Measurements from ENCODE around the gene ADGRL4.
"Not testable (repeated sequence)": the region's sequence is repeated elsewhere in the genome, so short reads cannot be mapped to it uniquely, and the experiment has no call there.

The ADGRL4 gene

GRCh38 chr1:78916986-78917385 is 89.5 kb downstream of the ADGRL4 start:
- DNase-seq, result no peak

DNA sequence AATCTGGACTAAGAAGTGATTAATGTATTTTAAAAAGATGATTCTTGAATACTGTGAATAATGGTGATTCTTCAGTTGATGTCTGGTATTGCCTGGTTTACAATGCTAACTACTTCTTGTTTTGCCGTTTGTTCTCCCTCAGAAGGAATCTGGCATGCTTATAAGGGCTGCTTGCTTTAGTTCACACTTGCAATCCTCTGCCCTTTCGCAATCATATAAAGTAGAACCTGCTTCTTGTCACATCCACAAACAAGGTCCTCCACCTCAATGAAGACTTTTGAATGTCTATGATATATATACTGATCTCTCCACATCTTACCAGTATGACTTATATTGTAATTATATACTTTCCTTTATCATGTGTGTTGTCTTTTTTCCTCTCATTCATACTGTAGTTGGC is 92.6 kb downstream of the ADGRL4 start:
- no peak for DNase-seq

DNA sequence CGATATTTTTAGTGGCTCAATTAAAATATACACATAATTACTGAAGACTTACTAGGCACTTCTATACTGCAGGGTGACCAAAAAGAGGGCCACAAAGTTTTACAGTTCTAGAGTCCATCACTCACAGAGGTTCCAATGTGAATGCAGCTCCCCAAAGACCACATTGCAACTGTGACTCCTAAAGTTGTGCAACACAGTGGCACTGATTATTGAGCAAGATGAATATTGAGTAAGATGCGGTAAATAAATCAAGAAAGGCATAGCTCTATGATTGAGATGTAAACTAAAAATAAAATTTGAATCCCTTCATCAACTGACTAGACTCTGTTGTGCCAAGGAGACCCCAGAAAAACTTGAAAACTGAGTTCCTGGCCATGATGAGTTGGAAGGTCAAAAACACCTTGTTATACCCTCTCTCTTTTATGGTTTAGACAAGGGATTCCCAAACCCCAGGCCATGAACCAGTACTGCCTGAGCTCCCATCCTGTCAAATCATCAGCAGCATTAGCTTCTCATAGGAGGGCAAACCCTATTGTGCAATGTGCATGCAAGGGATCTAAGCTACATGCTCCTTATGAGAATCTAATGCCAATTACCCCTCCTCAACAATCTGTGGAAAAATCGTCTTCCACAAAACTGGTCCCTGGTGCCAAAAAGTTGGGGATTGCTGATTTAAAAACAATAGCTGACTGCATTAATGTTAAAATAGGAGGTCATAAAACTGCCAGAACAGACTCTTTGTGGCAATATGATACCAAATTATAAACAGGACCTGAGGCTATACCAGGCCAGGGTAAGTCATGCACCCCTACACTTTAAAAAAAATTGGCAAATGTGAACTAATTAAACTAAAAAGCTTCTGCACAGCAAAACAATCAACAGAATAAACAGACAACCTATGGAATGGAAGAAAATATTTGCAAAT is 94.3 kb downstream of the ADGRL4 start:
- DNase-seq, result no peak

- DNase-seq, result no peak
These were observed 103.9 kb downstream of the ADGRL4 start for GRCh38 chr1:78902641-78903040.

GRCh38 chr1:78894811-78895210 is 111.7 kb downstream of the ADGRL4 start:
- DNase-seq, result no peak

DNA sequence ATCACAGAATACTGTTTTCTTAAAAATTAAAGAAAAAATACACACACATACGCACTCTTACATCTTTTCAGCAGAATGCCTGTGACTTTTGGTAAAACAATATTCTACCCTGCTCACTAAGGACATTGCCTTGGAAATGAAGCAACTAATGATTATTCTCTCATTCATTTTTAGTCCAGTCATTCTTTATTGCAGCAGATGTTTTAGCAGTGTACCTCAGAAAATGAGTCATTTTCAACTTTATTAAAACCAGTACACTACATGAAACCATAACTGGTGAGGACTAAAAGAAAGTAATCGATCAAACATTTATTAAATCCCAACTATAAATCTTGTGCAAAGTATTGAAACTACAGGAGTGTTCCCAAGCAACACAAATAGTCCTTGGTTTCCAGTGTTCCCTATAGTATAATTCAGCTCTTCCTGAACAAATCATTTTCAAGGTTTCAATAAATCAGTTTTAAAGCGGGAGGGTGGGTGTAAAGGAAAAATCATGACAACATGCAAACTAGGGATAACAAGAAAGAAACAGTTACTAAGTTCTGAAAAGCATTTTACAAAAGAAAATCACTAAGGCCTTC is 114.2 kb downstream of the ADGRL4 start:
- no peak for DNase-seq

DNA sequence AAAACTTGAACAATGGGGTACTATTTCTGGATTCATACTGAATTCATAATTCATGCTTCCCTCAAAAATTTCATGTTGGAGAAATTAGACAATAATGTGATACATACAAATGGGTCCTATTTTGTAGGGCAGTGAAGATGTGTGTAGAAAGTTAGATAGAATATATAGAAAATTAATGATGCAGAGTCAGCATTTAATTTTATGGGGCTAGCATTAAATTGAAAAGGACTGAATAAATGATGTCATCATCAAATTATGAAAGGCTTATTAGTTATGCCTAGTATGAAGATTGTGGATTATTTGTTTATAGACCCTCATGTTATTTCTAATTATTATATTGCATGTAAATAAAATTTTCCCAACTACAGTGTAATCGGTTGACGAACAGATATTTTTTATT is 119.1 kb downstream of the ADGRL4 start:
- no peak for DNase-seq

DNA sequence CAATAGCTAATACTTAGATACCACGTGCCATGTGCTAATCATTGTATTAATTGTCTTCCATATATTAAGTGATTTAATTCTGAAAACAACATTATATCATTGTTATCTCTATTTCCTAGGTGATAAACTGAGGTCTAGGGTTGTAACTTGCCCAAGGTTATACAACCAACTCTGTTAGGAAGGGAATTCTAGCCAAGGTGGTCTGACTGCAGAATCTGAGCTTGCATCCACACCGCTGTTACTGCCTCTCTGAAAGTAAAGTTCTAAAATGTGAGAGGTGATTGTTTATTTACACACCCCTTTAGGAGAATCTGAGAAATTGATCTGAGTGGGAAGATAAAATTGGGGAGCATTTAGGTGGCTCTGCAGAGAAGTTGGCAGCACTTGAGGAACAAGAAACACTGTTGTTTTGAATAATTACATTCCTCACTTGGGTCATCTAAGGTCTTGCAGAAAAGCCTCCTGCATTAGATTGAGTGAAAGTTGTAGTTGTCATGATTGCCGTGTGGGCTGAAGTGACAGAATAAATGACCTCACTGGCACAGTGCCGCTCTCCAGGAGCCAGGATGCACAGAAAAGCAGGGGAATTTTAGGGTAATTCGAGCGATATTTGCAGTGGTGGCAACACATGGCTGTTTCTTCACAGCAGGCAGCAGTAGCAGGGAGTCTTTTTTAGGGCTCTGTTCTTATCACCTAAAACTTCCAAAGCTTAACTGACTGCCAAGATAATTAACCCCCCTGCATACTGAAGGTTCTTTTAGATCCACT is 121.7 kb downstream of the ADGRL4 start:
- no peak for DNase-seq

GRCh38 chr1:78880223-78880622 is 126.3 kb downstream of the ADGRL4 start:
- no peak for DNase-seq

DNA sequence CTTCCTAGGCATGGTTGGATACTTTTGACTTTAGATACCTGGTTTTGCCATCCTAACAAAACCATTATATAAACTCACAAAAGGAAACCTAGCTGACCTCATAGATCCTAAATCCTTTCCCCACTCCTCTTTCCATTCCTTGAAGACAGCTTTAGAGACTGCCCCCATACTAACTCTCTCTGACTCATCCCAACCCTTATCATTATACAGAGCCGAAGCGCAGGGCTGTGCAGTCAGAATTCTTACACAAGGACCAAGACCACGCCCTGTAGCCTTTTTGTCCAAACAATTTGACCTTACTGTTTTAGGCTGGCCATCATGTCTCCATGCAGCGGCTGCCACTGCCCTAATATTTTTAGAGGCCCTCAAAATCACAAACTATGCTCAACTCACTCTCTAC is 130.5 kb downstream of the ADGRL4 start:
- not testable (repeated sequence) for DNase-seq

DNA sequence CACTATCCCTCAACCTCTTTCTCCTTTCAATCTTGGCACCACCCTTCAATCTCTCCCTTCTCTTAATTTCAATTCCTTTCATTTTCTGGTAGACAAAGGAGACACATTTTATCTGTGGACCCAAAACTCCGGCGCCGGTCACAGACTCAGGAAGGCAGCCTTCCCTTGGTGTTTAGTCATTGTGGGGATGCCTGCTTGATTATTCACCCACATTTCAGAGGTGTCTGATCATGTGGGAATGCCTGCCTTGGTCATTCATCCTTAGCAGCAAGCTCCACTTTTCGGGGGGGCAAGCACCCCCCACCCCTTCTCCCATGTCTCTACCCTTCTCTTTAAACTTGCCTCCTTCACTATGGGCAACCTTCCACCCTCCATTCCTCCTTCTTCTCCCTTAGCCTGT is 133.7 kb downstream of the ADGRL4 start:
- DNase-seq, result not testable (repeated sequence)

GRCh38 chr1:78871249-78871648 is 135.3 kb downstream of the ADGRL4 start:
- DNase-seq, result no peak

GRCh38 chr1:78869136-78869535 is 137.4 kb downstream of the ADGRL4 start:
- no peak for DNase-seq

GRCh38 chr1:78864175-78864574 is 142.4 kb downstream of the ADGRL4 start:
- no peak for DNase-seq

- DNase-seq, result no peak
These were observed 150.4 kb downstream of the ADGRL4 start for GRCh38 chr1:78856096-78856495.

DNA sequence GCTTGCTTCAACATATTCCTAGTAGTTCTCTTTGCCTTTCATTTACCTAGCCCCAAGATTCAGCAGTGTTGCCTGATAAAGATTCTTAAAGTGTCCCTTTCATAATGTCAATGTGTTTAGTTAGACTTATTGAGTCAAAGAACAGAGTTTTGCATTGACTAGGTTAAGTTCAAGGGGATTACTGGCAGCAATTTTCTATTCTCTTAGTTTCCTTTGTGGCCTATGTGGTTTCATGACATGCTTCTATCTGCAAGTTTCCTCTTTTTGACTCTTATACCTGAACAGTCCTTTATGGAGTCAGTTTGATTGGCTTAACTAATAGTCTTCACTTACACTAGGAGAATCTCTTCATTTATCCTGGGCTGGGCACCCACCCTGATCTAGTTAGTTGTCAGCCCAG is 151.3 kb downstream of the ADGRL4 start:
- DNase-seq, result peak; percentile 22

GRCh38 chr1:78854556-78854955 is 152.0 kb downstream of the ADGRL4 start:
- no peak for DNase-seq

- DNase-seq, result no peak
These were observed 163.0 kb downstream of the ADGRL4 start for GRCh38 chr1:78843546-78843945.

GRCh38 chr1:78843111-78843510 is 163.4 kb downstream of the ADGRL4 start:
- no peak for DNase-seq

DNA sequence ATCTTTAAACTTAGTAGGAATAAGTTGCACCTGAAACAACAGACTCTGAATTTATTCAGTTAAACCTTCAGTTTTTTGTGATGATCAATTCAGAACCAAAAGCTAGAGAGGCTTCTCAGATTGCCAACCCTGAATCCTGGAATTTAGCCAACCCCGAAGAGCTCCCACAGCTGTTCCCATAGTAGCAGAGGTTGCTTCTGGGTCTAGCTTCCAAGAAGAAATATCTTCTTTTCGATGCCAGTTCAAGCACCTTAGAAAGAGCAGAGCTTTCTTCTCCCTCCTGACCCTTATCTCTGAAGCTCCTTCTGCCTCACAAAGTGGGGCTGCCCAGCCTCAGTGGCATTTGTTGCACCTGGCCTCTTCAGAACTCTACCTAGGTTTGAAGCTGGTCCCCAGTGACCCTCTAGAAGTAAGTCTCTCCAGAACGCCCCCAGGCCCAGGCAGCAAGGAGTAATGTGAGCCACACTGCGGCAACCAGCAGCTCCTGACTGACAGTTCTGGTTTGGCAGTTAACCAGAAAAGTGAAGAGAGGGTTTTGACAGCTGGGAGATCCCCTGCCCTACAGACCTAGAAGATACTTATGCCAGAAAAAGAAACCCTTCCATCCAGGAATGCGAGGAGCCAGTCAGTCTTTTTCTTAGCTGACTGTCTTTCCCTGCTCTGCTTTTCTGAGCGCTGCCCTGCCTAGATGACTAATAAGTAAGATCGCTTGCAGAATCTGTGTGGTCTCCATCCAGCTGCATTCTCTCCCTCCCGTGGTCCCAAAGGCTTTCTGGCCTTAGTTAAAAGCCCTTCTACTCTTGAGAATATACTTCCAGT is 165.9 kb downstream of the ADGRL4 start:
- DNase-seq, result no peak

Data from KG1 (cell line).